ENCODE data around the gene CNOT11.
"Not testable (repeated sequence)": the region's sequence is repeated elsewhere in the genome, so short reads cannot be mapped to it uniquely, and the experiment has no call there.

DNA sequence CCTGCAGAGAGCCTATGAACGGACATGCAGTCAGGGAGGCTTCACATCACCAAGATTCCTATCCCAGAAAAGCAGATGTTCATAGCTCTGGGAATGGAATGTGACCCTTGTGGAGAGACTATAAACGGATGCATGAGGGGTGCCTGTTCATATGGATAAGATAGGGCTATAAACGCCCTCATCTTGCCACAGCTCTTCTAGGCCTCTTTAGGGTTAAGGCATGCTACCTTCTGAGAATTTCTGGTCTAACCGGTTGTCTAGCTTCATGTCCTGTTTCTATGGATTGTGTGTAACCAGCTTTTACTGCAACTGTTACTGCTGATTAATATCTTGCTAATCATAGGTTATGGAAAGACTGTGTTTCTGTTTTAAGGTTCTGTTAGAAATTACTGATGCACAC, 8.3 kb upstream of the CNOT11 start:
- TF ChIP-seq EZH2 (IDR thresholded peaks at IDR 0.05; ENCODE audit: low read length), result not testable (repeated sequence)
- TF ChIP-seq, protein P1, sequence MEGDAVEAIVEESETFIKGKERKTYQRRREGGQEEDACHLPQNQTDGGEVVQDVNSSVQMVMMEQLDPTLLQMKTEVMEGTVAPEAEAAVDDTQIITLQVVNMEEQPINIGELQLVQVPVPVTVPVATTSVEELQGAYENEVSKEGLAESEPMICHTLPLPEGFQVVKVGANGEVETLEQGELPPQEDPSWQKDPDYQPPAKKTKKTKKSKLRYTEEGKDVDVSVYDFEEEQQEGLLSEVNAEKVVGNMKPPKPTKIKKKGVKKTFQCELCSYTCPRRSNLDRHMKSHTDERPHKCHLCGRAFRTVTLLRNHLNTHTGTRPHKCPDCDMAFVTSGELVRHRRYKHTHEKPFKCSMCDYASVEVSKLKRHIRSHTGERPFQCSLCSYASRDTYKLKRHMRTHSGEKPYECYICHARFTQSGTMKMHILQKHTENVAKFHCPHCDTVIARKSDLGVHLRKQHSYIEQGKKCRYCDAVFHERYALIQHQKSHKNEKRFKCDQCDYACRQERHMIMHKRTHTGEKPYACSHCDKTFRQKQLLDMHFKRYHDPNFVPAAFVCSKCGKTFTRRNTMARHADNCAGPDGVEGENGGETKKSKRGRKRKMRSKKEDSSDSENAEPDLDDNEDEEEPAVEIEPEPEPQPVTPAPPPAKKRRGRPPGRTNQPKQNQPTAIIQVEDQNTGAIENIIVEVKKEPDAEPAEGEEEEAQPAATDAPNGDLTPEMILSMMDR (optimal IDR thresholded peaks at IDR 0.05 in 1 of 3, IDR thresholded peaks at IDR 0.05 in 1 of 3, conservative IDR thresholded peaks at IDR 0.05 in 1 of 3; ENCODE audit: extremely low read depth in 1 of 3, insufficient read depth in 2 of 3, low read length in 3 of 3), result not testable (repeated sequence)

Data from keratinocyte (primary cell).